ENCODE results near the gene FGF18.
"Not testable (repeated sequence)": the region's sequence is repeated elsewhere in the genome, so short reads cannot be mapped to it uniquely, and the experiment has no call there.

Gene FGF18

DNA sequence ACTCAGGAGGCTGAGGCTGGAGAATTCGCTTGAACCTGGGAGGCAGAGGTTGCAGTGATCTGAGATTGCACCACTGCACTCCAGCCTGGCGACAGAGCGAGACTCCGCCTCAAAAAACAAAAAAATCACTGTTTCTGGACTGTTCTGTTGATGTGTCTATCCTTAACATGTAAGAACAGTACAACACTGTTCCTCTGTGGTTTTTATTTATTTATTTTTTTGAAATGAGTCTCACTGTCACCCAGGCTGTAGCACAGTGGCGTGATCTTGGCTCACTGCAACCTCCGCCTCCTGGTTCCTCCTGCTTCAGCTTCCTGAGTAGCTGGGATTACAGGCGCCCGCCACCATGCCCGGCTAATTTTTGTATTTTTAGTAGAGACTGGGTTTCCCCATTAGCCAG is 20.8 kb upstream of the FGF18 start:
- DNase-seq (ENCODE audit: extremely low read depth in 1 of 2, low read depth in 1 of 2), result not testable (repeated sequence)

DNA sequence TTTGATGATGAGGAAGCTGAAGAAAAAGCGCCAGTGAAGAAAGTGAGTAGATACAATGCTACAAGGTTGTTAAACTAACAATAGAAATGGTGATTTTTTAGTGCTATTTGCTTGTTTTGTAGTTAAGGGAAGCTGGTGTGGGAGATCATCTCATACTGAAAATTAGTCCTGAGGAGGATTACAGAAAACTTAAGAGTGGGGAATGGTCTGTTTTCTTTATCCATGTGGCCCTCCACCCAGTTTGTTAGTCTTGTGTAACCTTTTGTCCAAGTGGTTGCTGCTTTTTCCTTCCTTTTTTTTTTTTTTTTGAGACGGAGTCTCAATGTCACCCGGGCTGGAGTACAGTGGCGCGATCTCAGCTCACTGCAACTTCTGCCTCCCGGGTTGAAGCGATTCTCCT is 19.3 kb upstream of the FGF18 start:
- DNase-seq (ENCODE audit: extremely low read depth in 1 of 2, low read depth in 1 of 2), result no peak

DNA sequence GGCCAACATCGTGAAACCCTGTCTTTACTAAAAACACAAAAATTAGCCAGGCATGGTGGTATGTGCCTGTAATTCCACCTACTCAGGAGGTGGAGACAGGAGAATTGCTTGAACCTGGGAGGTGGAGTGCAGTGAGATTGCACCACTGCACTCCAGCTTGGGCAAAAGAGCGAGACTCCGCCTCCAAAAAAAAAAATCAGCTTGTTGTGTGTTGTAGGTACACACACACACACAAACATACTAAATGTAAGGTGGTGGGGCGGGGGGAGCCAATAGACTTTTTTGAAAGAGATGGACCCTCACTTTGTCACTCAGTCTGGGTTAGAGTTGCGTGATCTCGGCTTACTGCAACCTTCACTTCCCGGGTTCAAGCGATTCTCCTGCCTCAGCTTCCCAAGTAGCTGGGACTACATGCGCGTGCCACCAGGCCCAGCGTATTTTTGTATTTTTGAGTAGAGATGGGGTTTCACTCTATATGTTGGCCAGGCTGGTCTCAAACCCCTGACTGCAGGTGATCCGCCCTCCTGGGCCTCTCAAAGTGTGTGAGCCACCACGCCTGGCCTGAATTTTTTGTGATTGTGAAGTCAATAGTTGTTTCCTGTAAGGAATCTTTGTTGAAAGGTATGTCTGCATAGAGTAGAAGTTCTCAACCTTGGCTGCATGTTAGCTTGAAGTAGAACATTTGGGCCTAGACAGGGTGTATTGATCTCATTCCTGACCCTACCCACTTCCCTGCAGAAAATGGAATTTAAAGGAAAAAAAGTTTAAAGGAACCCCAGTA is 18.1 kb upstream of the FGF18 start:
- DNase-seq (ENCODE audit: extremely low read depth in 1 of 2, low read depth in 1 of 2), result no peak

GRCh38 chr5:171402751-171403150 is 16.7 kb upstream of the FGF18 start:
- DNase-seq (ENCODE audit: extremely low read depth in 1 of 2, low read depth in 1 of 2), result not testable (repeated sequence)

DNA sequence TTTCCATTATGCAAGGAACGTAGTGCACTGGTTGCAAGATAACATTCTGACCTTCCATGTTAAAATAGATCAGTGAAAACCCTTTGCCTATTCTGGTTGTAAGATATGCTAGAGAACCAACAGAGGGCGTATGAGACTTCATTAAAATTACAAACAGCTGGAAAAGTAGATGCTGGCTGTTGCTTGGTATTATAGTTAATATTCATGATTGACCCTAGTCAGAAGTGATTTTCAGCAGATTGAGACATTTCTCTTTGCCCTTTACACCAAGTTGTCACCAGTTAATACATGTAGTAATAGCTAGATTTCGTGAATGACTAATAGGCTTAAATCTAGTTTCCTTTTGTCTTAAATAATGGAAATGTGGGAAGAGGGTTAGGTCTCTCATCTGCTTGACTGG is 13.8 kb upstream of the FGF18 start:
- DNase-seq (ENCODE audit: extremely low read depth in 1 of 2, low read depth in 1 of 2), result no peak

- no peak for DNase-seq (ENCODE audit: extremely low read depth in 1 of 2, low read depth in 1 of 2)
These were observed 12.2 kb upstream of the FGF18 start for GRCh38 chr5:171407234-171407633.

- DNase-seq (ENCODE audit: extremely low read depth in 1 of 2, low read depth in 1 of 2), result no peak
These were observed 10.0 kb upstream of the FGF18 start for GRCh38 chr5:171409164-171410136.

GRCh38 chr5:171410181-171410580 is 9.3 kb upstream of the FGF18 start:
- DNase-seq (ENCODE audit: extremely low read depth in 1 of 2, low read depth in 1 of 2), result no peak

- DNase-seq (ENCODE audit: extremely low read depth in 1 of 2, low read depth in 1 of 2), result no peak
These were observed 7.3 kb upstream of the FGF18 start for GRCh38 chr5:171412186-171412585.

DNA sequence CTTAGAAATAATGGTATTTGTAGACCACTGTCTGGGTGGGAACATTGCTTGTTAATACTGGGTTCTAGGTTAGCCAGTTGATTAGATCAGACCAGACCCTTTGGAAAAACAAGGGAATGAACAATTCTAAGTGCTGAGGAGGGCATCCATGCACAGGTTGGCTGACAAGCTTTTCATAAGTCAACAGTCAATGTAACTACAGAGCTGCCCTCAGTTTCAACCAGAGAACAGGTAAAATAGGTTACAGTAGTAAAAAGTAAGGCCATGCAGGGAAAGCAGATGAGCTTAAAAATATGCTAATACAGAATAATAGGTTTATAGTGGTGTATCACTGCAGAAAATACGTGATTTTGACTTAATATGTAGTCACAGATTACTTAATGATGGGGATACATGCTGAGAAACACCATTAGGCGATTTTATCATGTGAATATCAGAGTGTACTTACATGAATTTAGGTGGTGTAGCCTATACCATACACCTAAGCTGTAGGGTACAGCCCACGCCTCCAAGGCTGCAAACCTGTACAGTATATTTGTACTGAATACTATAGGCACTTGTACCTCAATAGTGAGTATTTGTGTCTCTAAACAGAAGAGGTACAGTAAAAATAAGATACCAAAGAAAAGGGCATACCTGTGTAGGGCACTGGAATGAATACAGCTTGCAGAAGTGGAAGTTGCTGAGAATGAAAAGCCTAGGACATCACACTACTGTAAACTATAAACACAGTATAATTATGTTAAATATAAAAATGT is 6.1 kb upstream of the FGF18 start:
- DNase-seq (ENCODE audit: extremely low read depth in 1 of 2, low read depth in 1 of 2), result no peak

DNA sequence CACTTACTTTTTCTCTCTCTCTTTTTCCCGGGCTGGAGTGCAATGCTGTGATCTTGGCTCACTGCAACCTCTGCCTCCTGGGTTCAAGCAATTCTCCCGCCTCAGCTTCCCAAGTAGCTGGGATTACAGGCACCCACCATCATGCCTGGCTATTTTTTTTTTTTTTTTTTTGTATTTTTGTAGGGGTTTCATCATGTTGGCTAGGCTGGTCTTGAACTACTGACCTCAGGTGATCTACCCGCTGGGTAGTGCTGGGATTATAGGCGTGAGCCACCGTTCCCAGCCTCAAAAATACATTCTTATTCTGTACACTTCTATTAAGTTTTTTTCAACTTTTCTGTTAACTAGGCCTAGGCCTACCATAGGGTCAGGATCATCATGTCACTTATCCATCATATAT is 5.5 kb upstream of the FGF18 start:
- DNase-seq (ENCODE audit: extremely low read depth in 1 of 2, low read depth in 1 of 2), result not testable (repeated sequence)

DNA sequence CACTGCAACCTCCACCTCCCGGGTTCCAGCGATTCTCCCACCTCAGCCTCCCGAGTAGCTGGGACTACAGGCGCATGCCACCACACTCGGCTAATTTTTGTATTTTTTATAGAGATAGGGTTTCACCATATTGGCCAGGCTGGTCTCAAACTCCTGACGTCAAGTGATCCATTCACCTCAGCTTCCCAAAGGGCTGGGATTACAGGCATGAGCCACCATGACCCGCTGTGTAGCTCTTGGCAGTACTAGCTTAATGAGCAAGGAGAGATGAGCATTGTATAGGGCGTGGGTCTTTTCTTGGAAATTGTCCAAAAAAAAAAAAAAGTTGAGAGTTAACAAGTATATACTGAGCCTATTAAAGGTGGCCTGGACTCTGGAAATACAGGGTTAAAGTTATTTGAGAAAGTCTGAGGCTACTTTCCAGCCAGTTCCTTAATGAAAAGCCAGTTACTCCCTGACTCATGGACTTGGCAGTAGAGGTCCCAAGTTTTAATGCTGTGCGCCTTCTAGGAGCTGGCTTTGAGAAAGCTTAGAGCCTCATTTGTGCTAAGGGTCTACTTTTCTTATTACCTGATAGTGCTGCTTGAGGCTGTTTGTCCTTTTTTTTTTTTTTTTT is 4.2 kb upstream of the FGF18 start:
- DNase-seq (ENCODE audit: extremely low read depth in 1 of 2, low read depth in 1 of 2), result no peak

GRCh38 chr5:171416160-171417049 is 3.0 kb upstream of the FGF18 start:
- no peak for DNase-seq (ENCODE audit: extremely low read depth in 1 of 2, low read depth in 1 of 2)

GRCh38 chr5:171418316-171418981 is 998 bp upstream of the FGF18 start:
- no peak for DNase-seq (ENCODE audit: extremely low read depth in 1 of 2, low read depth in 1 of 2)

DNA sequence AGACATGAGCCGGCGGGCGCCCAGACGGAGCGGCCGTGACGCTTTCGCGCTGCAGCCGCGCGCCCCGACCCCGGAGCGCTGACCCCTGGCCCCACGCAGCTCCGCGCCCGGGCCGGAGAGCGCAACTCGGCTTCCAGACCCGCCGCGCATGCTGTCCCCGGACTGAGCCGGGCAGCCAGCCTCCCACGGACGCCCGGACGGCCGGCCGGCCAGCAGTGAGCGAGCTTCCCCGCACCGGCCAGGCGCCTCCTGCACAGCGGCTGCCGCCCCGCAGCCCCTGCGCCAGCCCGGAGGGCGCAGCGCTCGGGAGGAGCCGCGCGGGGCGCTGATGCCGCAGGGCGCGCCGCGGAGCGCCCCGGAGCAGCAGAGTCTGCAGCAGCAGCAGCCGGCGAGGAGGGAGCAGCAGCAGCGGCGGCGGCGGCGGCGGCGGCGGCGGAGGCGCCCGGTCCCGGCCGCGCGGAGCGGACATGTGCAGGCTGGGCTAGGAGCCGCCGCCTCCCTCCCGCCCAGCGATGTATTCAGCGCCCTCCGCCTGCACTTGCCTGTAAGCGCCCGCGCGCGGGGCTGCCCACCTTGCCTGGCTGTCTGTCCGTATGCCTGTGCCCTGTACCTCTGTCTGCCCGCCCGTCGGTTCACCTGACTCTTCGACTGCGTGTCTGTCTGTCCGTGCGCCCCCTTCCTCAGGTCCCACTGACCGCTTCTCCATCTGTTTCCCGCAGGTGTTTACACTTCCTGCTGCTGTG is 412 bp downstream of the FGF18 start:
- no peak for DNase-seq (ENCODE audit: extremely low read depth in 1 of 2, low read depth in 1 of 2)

DNA sequence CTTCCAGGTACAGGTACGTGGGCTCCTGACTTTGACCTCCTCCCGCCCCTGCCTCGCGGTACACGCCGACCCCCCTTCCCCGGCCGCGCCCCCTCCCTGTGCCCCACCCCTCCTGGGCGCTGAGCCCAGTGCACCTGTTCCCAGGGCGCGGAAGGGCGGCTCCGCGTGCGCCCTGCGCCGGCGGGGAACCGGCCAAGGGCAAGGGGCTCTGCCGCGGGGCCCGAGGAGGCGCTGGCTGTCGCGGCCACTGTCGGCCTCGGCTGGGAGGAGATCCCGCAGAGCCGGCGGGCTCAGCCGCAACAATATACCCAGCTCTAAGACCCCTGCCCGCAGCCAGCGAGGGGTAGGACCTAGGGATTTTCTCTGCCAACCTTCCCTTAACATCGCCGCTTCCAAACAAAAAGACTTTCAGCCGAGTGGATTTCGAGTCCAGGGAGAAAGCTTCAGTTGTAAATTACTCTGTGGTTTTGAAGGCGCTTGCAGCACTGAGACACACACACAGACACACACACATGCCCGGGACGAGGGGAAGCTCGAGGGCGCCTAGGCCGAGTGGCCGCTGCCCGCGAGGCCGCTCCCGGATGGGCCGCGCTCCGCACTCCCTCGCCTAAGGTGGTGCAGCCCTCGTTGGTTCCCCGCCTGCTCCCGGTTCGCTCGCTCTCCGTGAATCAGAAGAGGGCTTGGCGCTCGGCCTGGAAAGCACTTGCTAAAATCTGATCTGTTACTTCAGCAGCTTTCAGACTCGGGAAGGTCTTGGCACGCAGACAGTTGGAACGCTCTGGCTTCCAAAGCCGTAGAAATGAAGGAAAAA is 1.2 kb downstream of the FGF18 start:
- no peak for DNase-seq (ENCODE audit: extremely low read depth in 1 of 2, low read depth in 1 of 2)

DNA sequence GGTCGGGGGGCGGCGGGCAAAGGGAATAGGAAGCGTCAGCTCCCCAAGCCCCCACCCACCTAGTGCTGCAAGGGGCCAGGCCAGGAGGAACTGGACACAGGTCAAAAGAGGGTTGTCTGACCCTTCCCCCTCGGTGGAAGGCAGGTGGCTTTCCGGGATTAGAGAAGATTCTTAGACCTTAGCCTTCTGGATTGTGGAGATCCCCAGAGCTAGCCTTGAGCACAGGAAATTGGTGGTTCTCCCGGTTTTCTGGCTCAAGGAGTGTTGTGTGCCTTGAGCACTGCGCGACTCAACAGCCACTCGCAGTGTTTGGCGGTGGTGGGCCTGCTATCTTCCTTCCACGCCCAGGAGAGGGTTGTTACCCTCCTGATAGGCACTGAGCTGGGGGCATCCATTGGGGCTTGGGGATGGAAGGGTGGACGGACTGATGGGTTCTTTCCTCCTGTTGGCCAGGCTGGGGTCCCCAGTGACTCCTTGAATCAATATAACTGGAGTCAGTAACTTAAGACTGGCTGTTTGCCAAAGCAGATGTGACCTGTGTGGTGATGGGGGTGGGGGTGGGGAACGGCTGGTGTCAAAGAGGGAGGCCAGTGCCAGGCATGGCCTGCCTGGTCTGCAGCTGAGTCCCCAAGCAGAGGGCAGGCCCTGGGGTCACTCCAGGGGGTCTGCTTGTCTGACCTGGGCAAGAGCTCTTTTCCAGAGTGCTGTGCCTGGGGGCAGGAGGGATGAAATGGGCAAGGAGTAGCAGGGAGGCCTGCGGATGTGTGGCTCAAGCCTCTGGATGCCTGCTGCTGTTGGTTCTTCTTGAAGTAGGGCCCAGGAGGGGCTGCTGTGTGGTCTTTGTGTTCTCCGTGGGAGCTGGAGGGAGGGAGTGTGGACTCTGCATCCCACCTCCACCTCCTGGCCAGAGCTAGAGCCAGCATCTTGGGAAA is 2.1 kb downstream of the FGF18 start:
- no peak for DNase-seq (ENCODE audit: extremely low read depth in 1 of 2, low read depth in 1 of 2)

All from activated CD8-positive, alpha-beta memory T cell treated with anti-CD3 and anti-CD28 coated beads for 1 hour (primary cell).